ENCODE results near the gene ACOT11. TPM values are rescaled to one million over a fixed set of nuclear protein-coding genes. Genes with fewer than 3 reads are reported as not detected.
A peak's percentile ranks its signal among the peaks of the same experiment; 100 is the strongest.
"Not testable (repeated sequence)": the region's sequence is repeated elsewhere in the genome, so short reads cannot be mapped to it uniquely, and the experiment has no call there.

Gene ACOT11
- 54.0 and 59.2 TPM in 2 replicates for total RNA-seq
- 24.7 TPM for polyA plus RNA-seq (2012)

- DNase-seq (ENCODE audit: low read depth), result peak; percentile 99
Observed at GRCh38 chr1:54547601-54548388, at the start of gene ACOT11. Gene ACOT11, plus strand, starts transcription at chr1:54548228. Its CDS starts 82 bp downstream, at chr1:54548310.

GRCh38 chr1:54498383-54499096, 49.5 kb upstream of the ACOT11 start:
- DNase-seq (ENCODE audit: low read depth), result no peak

- DNase-seq (ENCODE audit: low read depth), result no peak
Observed at GRCh38 chr1:54499097-54499359, 49.0 kb upstream of the ACOT11 start.

DNA sequence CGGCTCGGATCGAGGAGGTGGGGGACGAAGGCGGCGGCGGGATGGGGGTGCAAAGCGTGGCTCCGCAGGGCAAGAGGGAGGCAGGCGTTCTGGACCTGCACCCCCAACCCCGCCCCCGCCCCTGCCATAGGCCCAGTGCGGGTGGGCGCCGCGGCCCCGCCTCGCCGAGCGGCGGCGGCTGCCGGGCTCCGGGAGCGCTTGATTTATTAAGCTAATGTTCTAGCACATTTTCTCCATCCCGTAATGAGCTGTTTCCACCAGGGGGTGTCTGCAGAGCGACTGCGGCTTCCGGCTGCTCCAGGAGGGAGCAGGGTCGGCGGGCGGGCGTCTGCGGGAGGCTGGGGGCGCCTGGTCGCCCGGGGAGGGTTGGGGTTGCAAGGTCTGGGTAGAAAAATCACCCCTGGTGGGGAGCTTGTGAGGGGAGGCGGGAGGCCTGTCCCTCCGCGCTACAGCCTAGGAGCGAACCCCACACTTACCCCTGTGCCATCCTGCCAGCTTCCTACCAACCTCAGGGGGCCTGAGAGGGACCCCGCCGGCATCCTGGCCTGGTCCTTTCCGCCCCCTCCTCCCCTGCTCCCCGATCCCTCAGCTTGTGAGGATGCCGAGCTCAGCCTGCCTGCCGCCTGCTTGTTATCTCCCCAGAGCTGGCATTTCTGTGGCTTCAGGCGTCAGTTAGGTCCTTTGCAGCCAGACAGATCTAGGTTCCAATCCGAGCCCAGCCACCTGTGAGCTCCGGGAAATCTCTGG, 48.5 kb upstream of the ACOT11 start:
- peak; percentile 41 for DNase-seq (ENCODE audit: low read depth)

DNA sequence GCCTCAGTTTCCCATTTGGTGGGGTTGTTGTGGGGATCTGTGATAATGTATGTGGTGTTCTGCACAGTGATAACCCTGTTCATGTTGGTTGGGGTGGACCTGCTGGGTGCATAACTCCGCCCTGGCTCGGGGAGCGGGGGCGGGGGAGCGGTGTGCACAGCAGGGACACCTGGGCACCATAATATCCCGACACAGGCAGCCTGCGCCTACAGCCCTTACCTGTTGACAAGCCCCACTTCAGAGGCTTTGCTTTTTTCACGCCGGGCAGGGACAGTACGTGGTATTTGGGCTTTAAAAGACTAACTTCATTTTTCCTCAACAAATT, 48.0 kb upstream of the ACOT11 start:
- DNase-seq (ENCODE audit: low read depth), result no peak

DNA sequence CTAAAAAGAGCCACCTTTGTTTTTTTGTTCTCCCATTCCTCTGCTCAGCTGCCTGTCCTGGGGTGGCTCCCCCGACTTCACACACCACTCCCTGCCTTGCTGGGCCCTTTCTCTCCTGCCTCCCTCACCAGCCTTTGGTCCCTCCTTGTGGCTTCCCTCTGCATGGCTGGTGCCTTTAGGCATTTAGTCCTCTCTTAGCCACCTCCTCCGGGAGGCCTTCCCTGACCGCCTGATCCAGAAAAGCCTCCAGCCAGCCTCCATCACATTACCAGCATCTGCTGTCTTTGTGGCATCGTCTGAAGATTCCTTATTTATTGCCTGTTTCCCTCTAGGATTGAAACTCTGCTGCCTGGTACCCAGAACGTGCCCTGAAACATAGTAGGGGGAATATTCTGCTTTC, 46.2 kb upstream of the ACOT11 start:
- no peak for DNase-seq (ENCODE audit: low read depth)

GRCh38 chr1:54502342-54502741, 45.7 kb upstream of the ACOT11 start:
- DNase-seq (ENCODE audit: low read depth), result peak; percentile 54

- DNase-seq (ENCODE audit: low read depth), result no peak
Observed at GRCh38 chr1:54506594-54506993, 41.4 kb upstream of the ACOT11 start.

DNA sequence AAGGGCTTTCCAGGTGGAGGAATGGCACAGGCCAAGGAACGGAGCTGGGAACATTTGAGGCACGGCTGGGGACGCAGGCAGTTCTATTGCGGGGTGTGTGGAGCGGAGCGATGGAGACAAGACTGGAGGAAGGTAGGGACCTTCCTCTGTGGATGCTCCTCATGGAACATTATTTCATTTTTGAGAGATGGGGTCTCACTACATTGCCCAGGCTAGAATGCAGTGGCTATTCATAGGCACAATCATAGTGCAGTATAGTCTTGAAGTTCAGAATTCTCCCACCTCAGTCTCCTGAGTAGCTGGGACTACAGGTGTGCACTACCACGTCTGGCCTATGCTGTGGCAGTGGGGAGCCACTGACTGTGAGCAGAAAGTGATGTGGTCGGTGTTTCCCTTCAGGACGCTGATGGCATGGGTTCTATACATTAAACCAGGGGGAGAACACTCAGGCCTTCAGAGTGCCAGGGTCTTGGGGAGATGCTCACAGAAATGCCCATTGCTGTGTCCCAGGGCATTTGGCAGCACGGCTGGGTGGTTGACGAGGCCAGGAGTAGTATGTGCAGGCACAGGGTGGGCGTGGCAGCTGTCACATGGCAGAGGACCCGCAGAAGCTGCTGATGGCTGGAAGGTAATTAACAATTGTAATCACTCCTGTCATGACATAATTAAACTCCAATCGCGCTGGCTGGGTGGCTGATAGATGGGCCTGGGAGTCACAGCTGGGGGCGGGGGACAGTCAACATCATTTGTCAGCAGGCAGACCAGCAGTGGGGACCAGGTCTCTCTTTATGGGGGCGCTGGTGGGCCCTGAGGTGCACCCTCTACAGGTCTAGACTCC, 40.8 kb upstream of the ACOT11 start:
- DNase-seq (ENCODE audit: low read depth), result no peak

GRCh38 chr1:54510715-54511270, 37.2 kb upstream of the ACOT11 start:
- DNase-seq (ENCODE audit: low read depth), result no peak

- not testable (repeated sequence) for DNase-seq (ENCODE audit: low read depth)
Observed at GRCh38 chr1:54513921-54514580, 34.0 kb upstream of the ACOT11 start.

GRCh38 chr1:54516249-54516920, 31.6 kb upstream of the ACOT11 start:
- no peak for DNase-seq (ENCODE audit: low read depth)

- no peak for DNase-seq (ENCODE audit: low read depth)
Observed at GRCh38 chr1:54517496-54517895, 30.5 kb upstream of the ACOT11 start.

DNA sequence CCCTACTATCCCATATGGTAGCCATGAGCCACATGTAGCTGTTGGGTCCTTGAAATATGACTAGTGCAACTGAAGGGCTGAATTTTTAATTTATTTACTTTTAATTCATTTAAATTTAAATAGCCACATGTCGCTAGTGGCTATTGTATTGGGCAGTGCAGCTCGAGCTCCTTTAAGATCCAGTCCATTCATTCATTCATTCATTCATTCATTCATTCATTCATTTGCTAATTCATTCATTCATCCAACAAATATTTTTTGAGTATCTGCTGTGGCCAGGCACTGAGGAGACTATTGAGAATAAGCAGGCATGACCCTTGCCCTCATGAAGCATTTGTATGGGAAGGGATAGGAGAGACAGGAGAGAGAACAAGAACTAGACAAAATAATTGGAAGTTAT, 29.5 kb upstream of the ACOT11 start:
- DNase-seq (ENCODE audit: low read depth), result no peak

DNA sequence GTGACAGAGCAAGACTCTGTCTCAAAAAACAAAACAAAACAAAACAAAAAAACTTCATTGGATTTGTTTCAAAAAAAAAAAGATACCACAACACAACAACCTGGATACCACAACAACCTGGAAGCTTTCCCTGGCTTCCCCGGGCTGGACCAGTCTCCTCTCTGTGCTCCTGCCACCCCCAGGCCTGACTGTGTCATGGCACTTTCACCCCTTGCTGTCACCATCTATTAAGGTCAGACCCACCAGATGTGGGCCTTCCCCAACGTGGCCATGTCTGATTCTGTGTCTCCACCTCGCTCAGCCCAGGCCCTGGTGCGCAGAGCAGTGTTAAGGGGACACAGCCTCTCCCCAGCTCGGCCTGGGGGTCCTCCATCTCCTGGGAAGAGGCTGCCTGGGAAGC, 28.3 kb upstream of the ACOT11 start:
- DNase-seq (ENCODE audit: low read depth), result no peak

DNA sequence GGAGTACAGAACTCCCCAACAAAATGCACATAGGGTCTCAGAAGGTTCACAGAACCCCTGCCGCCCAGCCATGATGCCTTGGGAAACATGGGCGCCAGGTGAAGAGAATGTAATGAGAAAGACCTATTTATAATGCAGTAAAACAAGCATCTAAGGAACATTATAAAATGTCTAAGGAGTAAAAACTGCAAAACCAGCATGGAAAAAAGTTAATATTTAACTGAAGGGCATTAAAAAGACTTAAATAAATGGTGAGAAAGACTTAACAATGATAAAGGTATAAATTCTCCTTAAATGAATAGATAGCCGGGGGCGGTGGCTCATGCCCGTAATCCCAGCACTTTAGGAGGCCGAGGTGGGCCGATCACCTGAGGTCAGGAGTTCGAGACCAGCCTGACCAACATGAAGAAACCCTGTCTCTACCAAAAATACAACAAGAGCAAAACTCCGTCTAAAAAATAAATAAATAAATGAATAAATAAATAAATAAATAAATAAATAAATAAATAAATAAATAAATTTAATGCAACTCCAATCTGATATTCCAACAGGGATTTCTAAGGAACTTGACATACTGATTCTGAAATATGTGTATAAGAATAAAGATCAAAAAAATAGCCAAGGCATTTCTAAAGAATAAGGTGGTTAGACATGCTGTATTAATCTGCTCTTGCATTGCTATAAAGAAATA, 27.3 kb upstream of the ACOT11 start:
- no peak for DNase-seq (ENCODE audit: low read depth)

DNA sequence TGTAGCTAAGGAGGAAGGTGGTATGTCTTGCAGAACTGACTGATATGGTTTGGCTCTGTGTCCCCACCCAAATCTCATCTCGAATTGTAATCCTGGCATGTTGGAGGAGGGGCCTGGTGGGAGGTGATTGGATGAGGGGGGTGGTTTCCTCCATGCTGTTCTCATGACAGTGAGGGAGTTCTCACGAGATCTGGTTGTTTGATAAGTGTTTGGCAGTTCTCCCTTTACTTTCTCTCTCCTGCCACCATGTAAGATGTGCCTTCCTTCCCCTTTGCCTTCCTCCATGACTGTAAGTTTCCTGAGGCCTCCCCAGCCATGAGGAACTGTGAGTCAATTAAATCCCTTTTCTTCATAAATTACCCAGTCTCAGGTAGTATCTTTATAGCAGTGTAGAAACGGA, 21.5 kb upstream of the ACOT11 start:
- not testable (repeated sequence) for DNase-seq (ENCODE audit: low read depth)

GRCh38 chr1:54528613-54529012, 19.4 kb upstream of the ACOT11 start:
- no peak for DNase-seq (ENCODE audit: low read depth)

GRCh38 chr1:54532033-54532432, 16.0 kb upstream of the ACOT11 start:
- no peak for DNase-seq (ENCODE audit: low read depth)

Measured in myocyte (in vitro differentiated cells).